GM23338 (cell line): ENCODE results near the gene RPL28. TPM values are rescaled to one million over a fixed set of nuclear protein-coding genes. Genes with fewer than 3 reads are reported as not detected.

Source experiments
- ATAC-seq: fragments of 200-7000 bp; cut with Tn5 transposase; 3 replicates; pipeline ENCODE4 v1.9.1; 2020
- DNase-seq: peaks from one replicate; pipeline ENCODE4 v3.0.0-alpha.2; 2015; ENCODE audit warnings: low spot score
- H2AFZ ChIP-seq: fragments of 200-600 bp; sonication (generic); 2 replicates; pipeline ENCODE4 v1.8.0; 2016; ENCODE audit warnings: antibody characterized with exemption, mild to moderate bottlenecking, moderate library complexity
- H3F3A ChIP-seq: fragments of 200-600 bp; sonication (generic); replicated peaks from 2 replicates; pipeline ENCODE4 v1.8.0; 2017; ENCODE audit warnings: antibody characterized with exemption, mixed run types, low read depth
- H3K27ac ChIP-seq: fragments of 200-600 bp; sonication (generic); 2 replicates; pipeline ENCODE4 v1.6.1; 2016; ENCODE audit warnings: low read depth
- H3K27me3 ChIP-seq: fragments of 200-600 bp; sonication (generic); 2 replicates; pipeline ENCODE4 v1.8.0; 2016; ENCODE audit warnings: mild to moderate bottlenecking, mixed run types, moderate library complexity; ENCODE audit not compliant: insufficient read depth
- H3K36me3 ChIP-seq: fragments of 200-600 bp; sonication (generic); 2 replicates; pipeline ENCODE4 v1.8.0; 2016; ENCODE audit warnings: mild to moderate bottlenecking; ENCODE audit not compliant: insufficient read depth
- H3K4me1 ChIP-seq: fragments of 200-600 bp; sonication (generic); 2 replicates; pipeline ENCODE4 v1.8.0; 2016; ENCODE audit warnings: mild to moderate bottlenecking, moderate library complexity; ENCODE audit not compliant: insufficient read depth
- H3K4me2 ChIP-seq: fragments of 200-600 bp; sonication (generic); 2 replicates; pipeline ENCODE4 v1.7.1; 2017; ENCODE audit warnings: mixed run types
- H3K4me3 ChIP-seq: fragments of 200-600 bp; sonication (generic); 2 replicates; pipeline ENCODE4 v1.6.1; 2016; ENCODE audit warnings: mixed run types
- H3K79me2 ChIP-seq: fragments of 200-600 bp; sonication (generic); replicated peaks from 2 replicates; pipeline ENCODE4 v1.8.0; 2017; ENCODE audit warnings: mild to moderate bottlenecking; ENCODE audit not compliant: insufficient read depth
- H3K9me2 ChIP-seq: fragments of 200-600 bp; sonication (generic); 2 replicates; pipeline ENCODE4 v1.8.0; 2017; ENCODE audit not compliant: insufficient read depth
- H4K20me1 ChIP-seq: fragments of 200-600 bp; sonication (generic); replicated peaks from 2 replicates; pipeline ENCODE4 v1.8.0; 2017; ENCODE audit warnings: mild to moderate bottlenecking; ENCODE audit not compliant: insufficient read depth
- H3K27ac Mint-ChIP-seq: 2 replicates; pipeline ENCODE4 v1.8.0; 2020; ENCODE audit warnings: inconsistent platforms, mild to moderate bottlenecking, moderate library complexity, mixed read lengths
- H3K27me3 Mint-ChIP-seq: 3 replicates; pipeline ENCODE4 v1.8.0; 2022; ENCODE audit warnings: low read depth, mild to moderate bottlenecking, moderate library complexity, mixed read lengths, inconsistent platforms; ENCODE audit not compliant: insufficient read depth, poor library complexity
- H3K36me3 Mint-ChIP-seq: 3 replicates; pipeline ENCODE4 v1.8.0; 2021; ENCODE audit warnings: low read depth, mild to moderate bottlenecking, inconsistent platforms, moderate library complexity, mixed read lengths
- H3K4me1 Mint-ChIP-seq: 3 replicates; pipeline ENCODE4 v1.8.0; 2020; ENCODE audit warnings: mild to moderate bottlenecking, inconsistent platforms, mixed read lengths
- H3K4me3 Mint-ChIP-seq: 3 replicates; pipeline ENCODE4 v1.8.0; 2021; ENCODE audit warnings: moderate library complexity, mild to moderate bottlenecking, inconsistent platforms, mixed read lengths
- H3K9me3 Mint-ChIP-seq: 3 replicates; pipeline ENCODE4 v1.8.0; 2020; ENCODE audit warnings: moderate library complexity, mild to moderate bottlenecking, inconsistent platforms, mixed read lengths
- CREB1 ChIP-seq: fragments of 250-450 bp; sonication (Bioruptor Pico); IDR thresholded peaks from 2 replicates; pipeline ENCODE4 v1.5.0; 2020; ENCODE audit warnings: low read depth, mild to moderate bottlenecking, moderate library complexity
- EZH2 ChIP-seq: fragments of 200-600 bp; sonication (generic); IDR thresholded peaks from one replicate; pipeline ENCODE4 v1.8.0; 2017; ENCODE audit warnings: antibody characterized with exemption, mild to moderate bottlenecking, low read depth; ENCODE audit not compliant: unreplicated experiment
- JUNB ChIP-seq: IDR thresholded peaks from one replicate; pipeline ENCODE4 v1.6.1; 2016; ENCODE audit warnings: antibody characterized with exemption; ENCODE audit not compliant: unreplicated experiment
- NANOG ChIP-seq: IDR thresholded peaks from 2 replicates; pipeline ENCODE4 v1.6.1; 2016; ENCODE audit warnings: antibody characterized with exemption, borderline replicate concordance
- POLR2AphosphoS5 ChIP-seq: IDR thresholded peaks from 2 replicates; pipeline ENCODE4 v1.6.1; 2016; ENCODE audit warnings: antibody characterized with exemption, low read depth
- ZNF114 ChIP-seq: fragments of 250-450 bp; sonication (Bioruptor Pico); IDR thresholded peaks from 2 replicates; pipeline ENCODE4 v1.5.0; 2020; ENCODE audit warnings: mild to moderate bottlenecking, moderate library complexity
- ZNF331 ChIP-seq: fragments of 250-450 bp; sonication (Bioruptor Pico); IDR thresholded peaks from 2 replicates; pipeline ENCODE4 v1.5.0; 2020; ENCODE audit warnings: low read depth, mild to moderate bottlenecking, moderate library complexity
- polyA plus RNA-seq: library from polyadenylated mRNA; unstranded; fragments of >200 nt; fragmentation: Nextera tagmentation; extraction: Ambion mirVana; gene quantifications from 2 replicates; pipeline ENCODE4 v1.2.1, GENCODE V29; 2016
- total RNA-seq: library from RNA; depleted of rRNA; stranded (reverse); fragments of >200 nt; shearing (Covaris generic); gene quantifications from 2 replicates; pipeline ENCODE4 v1.2.3, GENCODE V29; 2014
- TF ChIP-seq, protein P1 (sequence below): IDR thresholded peaks from one replicate; pipeline ENCODE4 v1.6.1; 2018; ENCODE audit warnings: antibody characterized with exemption; ENCODE audit not compliant: unreplicated experiment
- TF ChIP-seq, protein P2 (sequence below): IDR thresholded peaks from 2 replicates; pipeline ENCODE4 v1.6.1; 2016; ENCODE audit warnings: antibody characterized with exemption
- TF ChIP-seq, protein P3 (sequence below), 2 experiments: fragments of 200-600 bp in 1 of 2; sonication (generic) in 1 of 2; conservative IDR thresholded peaks; 2 replicates each; pipeline versions ENCODE4 v1.5.1 to v1.6.1; 2016 to 2017; ENCODE audit warnings: antibody characterized with exemption in 2 of 2, low read depth in 2 of 2, mild to moderate bottlenecking in 2 of 2, moderate library complexity in 1 of 2

RPL28 gene
- total and polyA plus RNA-seq, 2 experiments from 2014 or later = 737 to 1,528 TPM

DNA sequence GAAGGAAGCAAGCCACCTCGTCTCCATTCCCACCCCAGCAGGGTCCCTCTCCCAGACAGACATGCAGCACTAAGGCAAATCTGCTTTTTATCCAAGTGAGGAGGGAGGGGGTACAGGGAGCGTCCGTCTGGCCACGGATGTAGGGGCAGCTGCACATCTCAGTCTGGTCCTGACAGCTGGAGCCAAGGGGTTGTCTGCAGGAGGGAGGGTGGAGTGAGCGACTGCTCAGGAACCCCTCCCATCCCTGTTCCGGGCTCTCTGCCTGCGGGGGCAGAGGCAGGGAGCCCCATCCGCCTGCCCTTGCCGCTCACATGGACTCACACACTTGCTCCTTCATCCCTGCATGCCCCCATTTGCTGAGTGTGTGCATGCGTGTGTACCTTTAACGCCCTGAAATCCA is 6.6 kb upstream of the RPL28 start:
- Histone ChIP-seq H2AFZ (no peak overlapping the region), H4K20me1 (peaks cover 6% of the 10 kb centered on the region), H3K79me2 (0 out of 2 replicates have a peak, but pooled peaks cover 5% of the 10 kb centered on the region), H3K4me3 (no peak overlapping the region), H3K4me1 (peaks cover 44% of the 10 kb centered on the region), H3K4me2 (no peak overlapping the region), H3K36me3 (no peaks in the 10 kb centered on the region), H3K9me2 (no peaks in the 10 kb centered on the region), H3F3A (0 out of 2 replicates have a peak, but pooled peaks cover 11% of the 10 kb centered on the region), H3K27ac (no peak overlapping the region), H3K27me3 (peaks cover 43% of the 10 kb centered on the region)
- no peak for ATAC-seq
- DNase-seq = no peak
- peaks cover 37% of the 10 kb centered on the region for H3K27me3 Mint-ChIP-seq
- TF ChIP-seq EZH2 (no peak), ZNF114 (CRISPR knock-in tag) (no peak), POLR2AphosphoS5 (no peak), JUNB (no peak), NANOG (no peak), ZNF331 (CRISPR knock-in tag) (no peak)
- TF ChIP-seq, protein P1, sequence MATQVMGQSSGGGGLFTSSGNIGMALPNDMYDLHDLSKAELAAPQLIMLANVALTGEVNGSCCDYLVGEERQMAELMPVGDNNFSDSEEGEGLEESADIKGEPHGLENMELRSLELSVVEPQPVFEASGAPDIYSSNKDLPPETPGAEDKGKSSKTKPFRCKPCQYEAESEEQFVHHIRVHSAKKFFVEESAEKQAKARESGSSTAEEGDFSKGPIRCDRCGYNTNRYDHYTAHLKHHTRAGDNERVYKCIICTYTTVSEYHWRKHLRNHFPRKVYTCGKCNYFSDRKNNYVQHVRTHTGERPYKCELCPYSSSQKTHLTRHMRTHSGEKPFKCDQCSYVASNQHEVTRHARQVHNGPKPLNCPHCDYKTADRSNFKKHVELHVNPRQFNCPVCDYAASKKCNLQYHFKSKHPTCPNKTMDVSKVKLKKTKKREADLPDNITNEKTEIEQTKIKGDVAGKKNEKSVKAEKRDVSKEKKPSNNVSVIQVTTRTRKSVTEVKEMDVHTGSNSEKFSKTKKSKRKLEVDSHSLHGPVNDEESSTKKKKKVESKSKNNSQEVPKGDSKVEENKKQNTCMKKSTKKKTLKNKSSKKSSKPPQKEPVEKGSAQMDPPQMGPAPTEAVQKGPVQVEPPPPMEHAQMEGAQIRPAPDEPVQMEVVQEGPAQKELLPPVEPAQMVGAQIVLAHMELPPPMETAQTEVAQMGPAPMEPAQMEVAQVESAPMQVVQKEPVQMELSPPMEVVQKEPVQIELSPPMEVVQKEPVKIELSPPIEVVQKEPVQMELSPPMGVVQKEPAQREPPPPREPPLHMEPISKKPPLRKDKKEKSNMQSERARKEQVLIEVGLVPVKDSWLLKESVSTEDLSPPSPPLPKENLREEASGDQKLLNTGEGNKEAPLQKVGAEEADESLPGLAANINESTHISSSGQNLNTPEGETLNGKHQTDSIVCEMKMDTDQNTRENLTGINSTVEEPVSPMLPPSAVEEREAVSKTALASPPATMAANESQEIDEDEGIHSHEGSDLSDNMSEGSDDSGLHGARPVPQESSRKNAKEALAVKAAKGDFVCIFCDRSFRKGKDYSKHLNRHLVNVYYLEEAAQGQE = no peak
- peaks cover 40% of the 10 kb centered on the region for H3K4me1 Mint-ChIP-seq
- H3K4me3 Mint-ChIP-seq = no peak overlapping the region
- H3K27ac Mint-ChIP-seq = no peak overlapping the region
- H3K36me3 Mint-ChIP-seq = peaks cover 3% of the 10 kb centered on the region; the same call in 1 of the 3 replicates
- peaks cover 5% of the 10 kb centered on the region; the same call in 2 of the 3 replicates for H3K9me3 Mint-ChIP-seq

DNA sequence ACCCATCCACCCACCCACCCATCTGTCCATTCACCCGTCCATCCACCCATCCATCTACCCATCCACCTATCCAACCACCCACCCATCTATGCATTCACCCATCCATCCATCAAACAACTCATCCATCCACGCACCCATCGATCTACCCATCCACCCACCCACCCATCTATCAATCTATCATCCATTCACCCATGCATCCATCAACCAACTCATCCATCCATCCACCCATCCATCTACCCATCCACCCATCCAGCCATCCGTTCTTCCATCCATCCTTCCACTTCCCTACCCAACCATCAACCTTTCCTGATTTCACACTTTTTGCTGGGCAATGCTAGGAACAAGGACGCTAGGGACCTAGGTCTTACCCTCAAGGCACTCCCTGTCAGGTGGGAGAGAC is 3.7 kb upstream of the RPL28 start:
- peaks cover 4% of the 10 kb centered on the region; the same call in 1 of the 2 replicates for H3K36me3 ChIP-seq
- H3K4me1 Mint-ChIP-seq = peaks cover 33% of the 10 kb centered on the region
- H3K27ac ChIP-seq = no peak overlapping the region
- peak overlapping the region; percentile 40; the same call in 1 of the 3 replicates for H3K4me3 Mint-ChIP-seq
- H3K27ac Mint-ChIP-seq = no peak overlapping the region
- H3K27me3 Mint-ChIP-seq = peaks cover 46% of the 10 kb centered on the region
- H3K4me2 ChIP-seq = no peak overlapping the region
- DNase-seq = no peak
- H3K79me2 ChIP-seq = peaks cover 17% of the 10 kb centered on the region
- no peaks in the 10 kb centered on the region for H3K9me2 ChIP-seq
- peaks cover 5% of the 10 kb centered on the region; the same call in 2 of the 3 replicates for H3K9me3 Mint-ChIP-seq
- peaks cover 30% of the 10 kb centered on the region for H3K4me1 ChIP-seq
- peaks cover 16% of the 10 kb centered on the region for H4K20me1 ChIP-seq
- H3K27me3 ChIP-seq = peaks cover 33% of the 10 kb centered on the region
- ATAC-seq = no peak
- H2AFZ ChIP-seq = no peak overlapping the region
- peaks cover 22% of the 10 kb centered on the region for H3F3A ChIP-seq
- peaks cover 17% of the 10 kb centered on the region for H3K36me3 Mint-ChIP-seq
- H3K4me3 ChIP-seq = no peak overlapping the region
- TF ChIP-seq, protein P2, sequence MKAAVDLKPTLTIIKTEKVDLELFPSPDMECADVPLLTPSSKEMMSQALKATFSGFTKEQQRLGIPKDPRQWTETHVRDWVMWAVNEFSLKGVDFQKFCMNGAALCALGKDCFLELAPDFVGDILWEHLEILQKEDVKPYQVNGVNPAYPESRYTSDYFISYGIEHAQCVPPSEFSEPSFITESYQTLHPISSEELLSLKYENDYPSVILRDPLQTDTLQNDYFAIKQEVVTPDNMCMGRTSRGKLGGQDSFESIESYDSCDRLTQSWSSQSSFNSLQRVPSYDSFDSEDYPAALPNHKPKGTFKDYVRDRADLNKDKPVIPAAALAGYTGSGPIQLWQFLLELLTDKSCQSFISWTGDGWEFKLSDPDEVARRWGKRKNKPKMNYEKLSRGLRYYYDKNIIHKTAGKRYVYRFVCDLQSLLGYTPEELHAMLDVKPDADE = no peak
- TF ChIP-seq NANOG = no peak
- no peak for TF ChIP-seq CREB1 (CRISPR knock-in tag)
- TF ChIP-seq, protein P3, sequence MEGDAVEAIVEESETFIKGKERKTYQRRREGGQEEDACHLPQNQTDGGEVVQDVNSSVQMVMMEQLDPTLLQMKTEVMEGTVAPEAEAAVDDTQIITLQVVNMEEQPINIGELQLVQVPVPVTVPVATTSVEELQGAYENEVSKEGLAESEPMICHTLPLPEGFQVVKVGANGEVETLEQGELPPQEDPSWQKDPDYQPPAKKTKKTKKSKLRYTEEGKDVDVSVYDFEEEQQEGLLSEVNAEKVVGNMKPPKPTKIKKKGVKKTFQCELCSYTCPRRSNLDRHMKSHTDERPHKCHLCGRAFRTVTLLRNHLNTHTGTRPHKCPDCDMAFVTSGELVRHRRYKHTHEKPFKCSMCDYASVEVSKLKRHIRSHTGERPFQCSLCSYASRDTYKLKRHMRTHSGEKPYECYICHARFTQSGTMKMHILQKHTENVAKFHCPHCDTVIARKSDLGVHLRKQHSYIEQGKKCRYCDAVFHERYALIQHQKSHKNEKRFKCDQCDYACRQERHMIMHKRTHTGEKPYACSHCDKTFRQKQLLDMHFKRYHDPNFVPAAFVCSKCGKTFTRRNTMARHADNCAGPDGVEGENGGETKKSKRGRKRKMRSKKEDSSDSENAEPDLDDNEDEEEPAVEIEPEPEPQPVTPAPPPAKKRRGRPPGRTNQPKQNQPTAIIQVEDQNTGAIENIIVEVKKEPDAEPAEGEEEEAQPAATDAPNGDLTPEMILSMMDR (conservative IDR thresholded peaks at IDR 0.05; ENCODE audit: low read depth in 2 of 2) = no peak
- TF ChIP-seq POLR2AphosphoS5 = no peak
- TF ChIP-seq ZNF114 (CRISPR knock-in tag) = no peak
- no peak for TF ChIP-seq ZNF331 (CRISPR knock-in tag)
